ENCODE results near the gene SLC47A2.

SLC47A2 gene

DNA sequence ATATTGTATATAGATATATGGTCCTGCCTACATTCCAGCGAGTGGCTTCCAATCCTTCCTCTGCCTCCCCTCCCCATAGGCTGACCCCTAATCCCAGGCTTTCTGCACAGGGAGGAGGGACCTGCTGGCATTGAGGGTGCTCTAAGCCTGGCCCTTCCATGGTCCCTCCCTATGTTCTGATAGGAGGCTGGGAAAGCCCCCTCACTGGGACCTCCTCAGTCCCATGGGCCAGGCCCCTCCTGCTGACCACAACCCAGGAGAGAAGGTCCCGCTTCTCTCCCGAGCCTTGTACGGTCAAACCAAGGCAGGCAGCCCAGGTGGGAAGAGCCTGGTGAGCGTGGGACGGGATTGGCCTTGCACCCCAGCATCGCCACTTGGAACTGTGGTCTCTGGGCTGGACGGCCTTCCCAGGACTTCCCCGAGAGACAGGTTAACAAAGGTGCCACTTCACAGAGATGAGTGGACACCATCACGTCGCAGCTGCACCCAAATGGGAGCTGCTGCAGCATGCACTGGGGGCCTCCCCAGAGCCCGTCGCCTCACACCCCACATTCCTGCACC is 30.9 kb upstream of the SLC47A2 start:
- TF ChIP-seq, protein P1, sequence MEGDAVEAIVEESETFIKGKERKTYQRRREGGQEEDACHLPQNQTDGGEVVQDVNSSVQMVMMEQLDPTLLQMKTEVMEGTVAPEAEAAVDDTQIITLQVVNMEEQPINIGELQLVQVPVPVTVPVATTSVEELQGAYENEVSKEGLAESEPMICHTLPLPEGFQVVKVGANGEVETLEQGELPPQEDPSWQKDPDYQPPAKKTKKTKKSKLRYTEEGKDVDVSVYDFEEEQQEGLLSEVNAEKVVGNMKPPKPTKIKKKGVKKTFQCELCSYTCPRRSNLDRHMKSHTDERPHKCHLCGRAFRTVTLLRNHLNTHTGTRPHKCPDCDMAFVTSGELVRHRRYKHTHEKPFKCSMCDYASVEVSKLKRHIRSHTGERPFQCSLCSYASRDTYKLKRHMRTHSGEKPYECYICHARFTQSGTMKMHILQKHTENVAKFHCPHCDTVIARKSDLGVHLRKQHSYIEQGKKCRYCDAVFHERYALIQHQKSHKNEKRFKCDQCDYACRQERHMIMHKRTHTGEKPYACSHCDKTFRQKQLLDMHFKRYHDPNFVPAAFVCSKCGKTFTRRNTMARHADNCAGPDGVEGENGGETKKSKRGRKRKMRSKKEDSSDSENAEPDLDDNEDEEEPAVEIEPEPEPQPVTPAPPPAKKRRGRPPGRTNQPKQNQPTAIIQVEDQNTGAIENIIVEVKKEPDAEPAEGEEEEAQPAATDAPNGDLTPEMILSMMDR (IDR thresholded peaks at IDR 0.05; ENCODE audit: control insufficient read depth, extremely low read depth, insufficient read depth) = no peak
- no peak overlapping the region for H3K4me3 ChIP-seq (ENCODE audit: low read depth, low read length)
- DNase-seq (ENCODE audit: low read depth) = no peak

DNA sequence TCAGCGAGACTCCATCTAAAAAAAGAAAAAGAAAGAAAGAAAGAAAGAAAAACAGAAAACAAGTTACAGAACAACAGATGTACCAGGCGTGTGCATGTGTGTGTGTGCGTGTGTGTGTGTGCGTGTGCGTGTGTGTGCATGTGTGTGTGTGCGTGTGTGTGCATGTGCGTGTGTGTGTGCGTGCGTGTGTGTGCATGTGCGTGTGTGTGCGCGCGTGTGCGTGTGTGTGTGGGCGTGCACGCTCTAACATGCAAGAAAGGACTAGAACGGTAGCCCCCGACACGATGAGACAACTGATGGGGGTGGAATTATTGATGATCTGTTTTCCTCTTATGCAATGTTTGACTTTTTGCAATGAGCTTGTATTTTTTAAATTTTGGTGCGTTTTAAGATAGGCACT is 30.1 kb upstream of the SLC47A2 start:
- no peak overlapping the region for H3K4me3 ChIP-seq (ENCODE audit: low read depth, low read length)
- TF ChIP-seq, protein P1 (IDR thresholded peaks at IDR 0.05; ENCODE audit: control insufficient read depth, extremely low read depth, insufficient read depth) = no peak
- no peak for DNase-seq (ENCODE audit: low read depth)

DNA sequence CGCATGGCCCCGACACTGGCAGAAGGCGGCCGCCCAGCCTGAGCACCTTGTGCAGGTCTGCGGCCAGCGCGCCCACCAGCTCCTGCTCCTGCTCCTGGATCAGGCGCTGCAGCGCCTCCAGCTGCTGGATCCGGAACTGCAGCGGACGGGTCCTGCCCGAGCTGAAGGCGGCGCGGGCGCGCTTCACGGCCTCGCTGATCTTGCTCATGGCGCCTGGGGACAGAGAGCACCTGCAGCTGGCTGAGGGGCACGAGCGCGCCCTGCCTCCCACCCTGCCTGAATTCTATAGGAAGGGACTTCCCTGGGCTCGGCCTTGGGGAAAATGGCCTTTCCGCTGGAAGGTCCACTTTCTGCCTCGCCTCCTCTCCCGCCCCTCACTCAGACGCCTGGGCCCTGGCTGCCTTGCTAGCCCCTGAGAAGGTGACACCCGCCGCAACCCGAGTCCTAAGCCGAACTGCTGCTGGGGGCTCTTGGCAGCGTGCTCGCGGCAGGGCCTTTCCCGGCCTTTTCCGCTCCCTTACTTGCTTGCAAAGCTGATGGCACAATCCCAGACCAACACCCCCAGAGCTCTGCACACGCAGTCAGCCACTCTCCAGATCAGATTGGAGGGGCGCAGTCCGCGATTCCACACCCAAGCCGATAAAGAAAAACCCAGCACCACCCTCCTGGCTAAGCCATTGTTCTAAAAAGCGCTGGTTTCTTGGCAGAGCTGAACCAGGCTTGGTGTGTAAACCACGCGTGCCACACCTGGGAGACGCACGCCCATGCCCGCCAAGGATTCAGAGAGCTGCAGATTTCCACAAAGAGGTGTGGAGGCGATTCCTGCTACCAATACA is 28.8 kb upstream of the SLC47A2 start:
- H3K4me3 ChIP-seq (ENCODE audit: low read depth, low read length) = no peak overlapping the region
- no peak for DNase-seq (ENCODE audit: low read depth)
- TF ChIP-seq, protein P1 (IDR thresholded peaks at IDR 0.05; ENCODE audit: control insufficient read depth, extremely low read depth, insufficient read depth) = peak; percentile 69

DNA sequence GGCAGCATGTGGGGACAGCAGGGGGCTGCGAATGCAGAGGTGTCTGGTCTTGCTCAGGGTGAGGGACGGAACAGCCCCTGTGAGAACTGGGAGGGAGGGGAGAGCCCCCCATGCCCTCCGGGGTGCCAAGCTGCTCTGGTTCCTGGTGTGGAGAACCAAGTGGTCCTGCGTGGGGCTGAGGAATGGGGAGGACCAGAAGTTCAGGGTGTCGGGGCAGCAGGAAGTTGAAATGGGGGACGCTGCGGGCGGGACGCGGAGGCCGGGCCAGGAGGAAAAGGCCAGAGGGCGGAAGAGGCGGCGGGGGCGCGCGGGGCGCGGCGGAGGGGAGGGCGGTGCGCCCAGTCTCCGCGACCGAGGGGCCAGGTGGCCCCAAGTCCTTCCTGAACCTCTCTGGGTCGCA is 28.1 kb upstream of the SLC47A2 start:
- DNase-seq (ENCODE audit: low read depth) = no peak
- TF ChIP-seq, protein P1 (IDR thresholded peaks at IDR 0.05; ENCODE audit: control insufficient read depth, extremely low read depth, insufficient read depth) = no peak

DNA sequence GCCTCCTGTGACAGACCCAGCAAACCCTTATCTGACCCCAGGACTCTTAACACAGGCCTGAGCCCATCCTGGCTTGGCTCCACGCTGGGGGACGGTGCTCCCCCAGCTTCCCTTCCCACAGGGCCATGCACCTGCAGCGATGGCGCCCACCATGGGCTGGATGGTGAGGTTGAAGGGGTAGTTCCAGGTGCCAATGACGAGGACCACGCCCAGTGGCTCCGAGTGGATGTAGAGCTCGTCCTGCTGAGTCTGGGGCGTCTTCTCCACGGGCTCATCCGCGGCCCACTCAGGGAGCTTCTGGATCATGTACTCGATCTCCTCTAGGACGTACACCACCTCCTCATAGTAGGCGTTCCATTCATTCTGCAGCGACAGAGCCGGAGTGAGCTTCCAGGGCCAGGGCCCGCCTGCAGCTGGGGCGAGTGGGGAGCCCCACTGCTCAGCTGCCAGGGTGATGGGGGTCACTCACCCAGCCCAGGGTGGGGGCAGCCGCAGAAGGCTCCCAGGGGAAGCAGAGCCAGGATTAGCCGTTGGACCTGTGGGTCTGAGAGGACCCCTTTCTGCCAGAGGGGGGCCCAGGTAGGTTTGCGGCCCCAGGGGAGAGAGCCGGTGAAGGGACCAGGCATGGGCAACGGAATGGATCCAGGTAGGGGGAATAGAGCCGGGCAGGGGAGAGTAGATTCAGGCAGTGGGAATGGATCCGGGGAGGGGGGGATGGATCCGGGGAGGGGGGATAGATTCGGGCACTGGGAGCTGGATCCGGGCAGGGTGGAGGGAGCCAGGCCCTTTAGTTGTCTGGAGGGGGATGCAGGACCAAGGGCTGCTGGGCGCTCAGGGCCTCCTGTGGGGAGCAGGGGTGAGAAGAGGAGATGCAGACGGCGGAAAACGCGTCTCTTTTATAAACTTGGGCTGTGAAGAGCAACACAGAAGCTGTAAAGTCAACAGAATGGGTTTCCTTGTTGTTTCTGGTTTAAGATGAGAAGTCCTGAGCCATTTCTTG is 27.0 kb upstream of the SLC47A2 start:
- no peak overlapping the region for H3K4me3 ChIP-seq (ENCODE audit: low read depth, low read length)
- no peak for DNase-seq (ENCODE audit: low read depth)
- TF ChIP-seq, protein P1 (IDR thresholded peaks at IDR 0.05; ENCODE audit: control insufficient read depth, extremely low read depth, insufficient read depth) = no peak

More for the DNA sequence above, 28.1 kb upstream of the SLC47A2 start:
- H3K4me3 ChIP-seq (ENCODE audit: low read depth, low read length) = no peak overlapping the region

DNA sequence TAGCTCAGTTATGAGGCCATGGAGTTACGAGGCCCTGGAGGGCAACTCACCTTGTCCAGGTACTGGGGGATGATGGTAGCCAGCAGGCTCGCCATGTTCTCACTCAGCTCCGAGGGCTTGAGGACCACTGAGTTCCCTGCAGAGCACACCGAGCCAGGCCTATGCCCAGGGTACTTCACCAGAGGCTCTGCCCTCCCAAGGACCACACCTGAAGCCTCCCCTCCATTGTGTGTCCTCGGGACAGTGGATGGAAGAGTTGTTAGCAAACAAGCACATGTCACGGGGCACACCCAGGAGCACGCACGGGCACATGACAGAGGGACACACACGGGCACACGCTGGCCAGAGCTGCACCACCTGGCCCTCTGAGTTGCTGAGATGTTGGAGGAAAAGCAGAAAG is 26.1 kb upstream of the SLC47A2 start:
- no peak for DNase-seq (ENCODE audit: low read depth)
- no peak overlapping the region for H3K4me3 ChIP-seq (ENCODE audit: low read depth, low read length)
- TF ChIP-seq, protein P1 (IDR thresholded peaks at IDR 0.05; ENCODE audit: control insufficient read depth, extremely low read depth, insufficient read depth) = no peak
